CD14-positive monocyte (primary cell): Measurements from ENCODE around the gene SPECC1L. TPM values are rescaled to one million over a fixed set of nuclear protein-coding genes. Genes with fewer than 3 reads are reported as not detected.

Source experiments
- DNase-seq, 3 donors: peaks; one replicate each; pipeline ENCODE4 v3.0.0-alpha.2; 2011 to 2022
- H2AFZ ChIP-seq: 2 replicates; pipeline ENCODE4 v1.6.0; 2012; ENCODE audit warnings: mild to moderate bottlenecking, low read depth, low read length, inconsistent platforms; ENCODE audit not compliant: insufficient read depth, poor library complexity, severe bottlenecking
- H3K27ac ChIP-seq, 2 donors: 1 replicate in 1 of 2; 2 replicates in 1 of 2; pipeline ENCODE4 v1.5.1; 2012 to 2013; ENCODE audit warnings: low read length in 2 of 2, control low read depth in 1 of 2, inconsistent platforms in 1 of 2, low read depth in 1 of 2, mild to moderate bottlenecking in 1 of 2
- H3K27me3 ChIP-seq, 2 donors: one replicate each; pipeline versions ENCODE4 v1.6.0 to v1.6.1; 2011 to 2013; ENCODE audit warnings: low read length in 2 of 2; ENCODE audit not compliant: control insufficient read depth in 2 of 2, insufficient read depth in 2 of 2
- H3K36me3 ChIP-seq, 2 donors: replicated peaks in 1 of 2; 1 replicate in 1 of 2; 2 replicates in 1 of 2; pipeline versions ENCODE4 v1.5.1 to v1.6.1; 2012 to 2013; ENCODE audit warnings: low read length in 2 of 2, control low read depth in 1 of 2, inconsistent platforms in 1 of 2, mild to moderate bottlenecking in 1 of 2; ENCODE audit not compliant: insufficient read depth in 2 of 2, control insufficient read depth in 1 of 2
- H3K4me1 ChIP-seq, 2 donors: 1 replicate in 1 of 2; 2 replicates in 1 of 2; pipeline versions ENCODE4 v1.5.1 to v1.6.1; 2012 to 2013; ENCODE audit warnings: low read length in 2 of 2, control low read depth in 1 of 2, inconsistent platforms in 1 of 2, mild to moderate bottlenecking in 1 of 2, moderate library complexity in 1 of 2; ENCODE audit not compliant: insufficient read depth in 2 of 2, control insufficient read depth in 1 of 2
- H3K4me2 ChIP-seq: replicated peaks from 2 replicates; pipeline ENCODE3; 2012; ENCODE audit warnings: low read length, moderate library complexity, mild to moderate bottlenecking; ENCODE audit not compliant: poor library complexity, severe bottlenecking; ENCODE audit errors: extremely low read depth
- H3K4me3 ChIP-seq, 3 experiments: fragments of 200-600 bp in 1 of 3; sonication (generic) in 1 of 3; replicated peaks in 1 of 3; 1 replicate in 2 of 3; 2 replicates in 1 of 3; pipeline ENCODE4 v1.5.1; 2011 to 2013; ENCODE audit warnings: low read length in 3 of 3, mild to moderate bottlenecking in 3 of 3, control low read depth in 2 of 3, low read depth in 2 of 3, inconsistent platforms in 1 of 3, moderate library complexity in 1 of 3
- H3K79me2 ChIP-seq: 2 replicates; pipeline ENCODE4 v1.6.0; 2012; ENCODE audit warnings: mild to moderate bottlenecking, control low read depth, inconsistent platforms, low read length, moderate library complexity; ENCODE audit not compliant: insufficient read depth
- H3K9ac ChIP-seq: 2 replicates; pipeline ENCODE4 v1.6.0; 2017; ENCODE audit warnings: low read length, mild to moderate bottlenecking; ENCODE audit not compliant: insufficient read depth, poor library complexity, severe bottlenecking
- H3K9me3 ChIP-seq, 2 donors: replicated peaks in 1 of 2; 1 replicate in 1 of 2; 2 replicates in 1 of 2; pipeline versions ENCODE4 v1.5.1 to v1.6.1; 2012 to 2013; ENCODE audit warnings: low read length in 2 of 2, control low read depth in 1 of 2; ENCODE audit not compliant: control insufficient read depth in 1 of 2, insufficient read depth in 1 of 2
- H4K20me1 ChIP-seq: 2 replicates; pipeline ENCODE4 v1.6.0; 2012; ENCODE audit warnings: mild to moderate bottlenecking, low read length, control low read depth, moderate library complexity; ENCODE audit not compliant: insufficient read depth
- H3K27ac Mint-ChIP-seq, 7 donors: one replicate each; pipeline ENCODE4 v1.8.0; 2020; ENCODE audit warnings: mild to moderate bottlenecking in 7 of 7, mixed read lengths in 7 of 7, moderate library complexity in 6 of 7, inconsistent platforms in 2 of 7
- H3K27me3 Mint-ChIP-seq, 3 donors: one replicate each; pipeline ENCODE4 v1.8.0; 2021 to 2022; ENCODE audit warnings: low read depth in 3 of 3, mild to moderate bottlenecking in 3 of 3, mixed read lengths in 3 of 3, moderate library complexity in 3 of 3, inconsistent platforms in 1 of 3
- H3K36me3 Mint-ChIP-seq, 2 donors: one replicate each; pipeline ENCODE4 v1.8.0; 2020; ENCODE audit warnings: mixed read lengths in 2 of 2, inconsistent platforms in 1 of 2, mild to moderate bottlenecking in 1 of 2
- H3K4me1 Mint-ChIP-seq: one replicate; pipeline ENCODE4 v1.8.0; 2020; ENCODE audit warnings: mild to moderate bottlenecking, mixed read lengths
- H3K4me3 Mint-ChIP-seq, 2 donors: one replicate each; pipeline ENCODE4 v1.8.0; 2020; ENCODE audit warnings: mild to moderate bottlenecking in 2 of 2, mixed read lengths in 2 of 2, moderate library complexity in 1 of 2
- H3K9me3 Mint-ChIP-seq, 7 donors: one replicate each; pipeline ENCODE4 v1.8.0; 2020 to 2022; ENCODE audit warnings: mixed read lengths in 7 of 7, mild to moderate bottlenecking in 6 of 7, moderate library complexity in 6 of 7, inconsistent platforms in 2 of 7
- WGBS: methylation state at CpG from one replicate; pipeline ENCODE4 v1.1.5; 2013; ENCODE audit warnings: missing lambda C conversion rate; ENCODE audit not compliant: insufficient coverage; 5-methylcytosine and 5-hydroxymethylcytosine counted together
- intact Hi-C, 2 donors: fragments of 100-400 bp; cut with micrococcal nuclease; formaldehyde crosslinking; loops; one replicate each; pipeline versions ENCODE4 v1.15.0 to v1.15.1; 2023
- polyA plus RNA-seq, 3 donors: library from polyadenylated mRNA; depleted of rRNA in 1 of 3; unstranded in 2 of 3; stranded (reverse) in 1 of 3; fragments of 300-500 nt in 2 of 3; fragments of >200 nt in 1 of 3; fragmentation: Illumina TruSeq in 2 of 3; gene quantifications; 1 replicate in 2 of 3; 2 replicates in 1 of 3; pipeline ENCODE4 v1.2.3, GENCODE V29; 2012 to 2021
- TF ChIP-seq, protein P1 (sequence below): fragments of 200-600 bp; IDR thresholded peaks from one replicate; pipeline ENCODE4 v1.8.0; 2022; ENCODE audit warnings: antibody characterized with exemption, mild to moderate bottlenecking

The SPECC1L gene
- polyA plus RNA-seq, 3 donors: 2.5 to 7.2 (median 4.9) TPM

GRCh38 chr22:24383061-24383460 is 112.4 kb downstream of the SPECC1L start:
- H3K36me3 ChIP-seq: peaks cover 3 to 26% of the 10 kb centered on the region in 2 donors
- no peak overlapping the region for H3K4me3 ChIP-seq
- Mint-ChIP-seq H3K4me1 (peaks cover 21% of the 10 kb centered on the region), H3K27me3 (no peaks in the 10 kb centered on the region), H3K36me3 (peaks cover 16 to 25% of the 10 kb centered on the region in 2 donors), H3K4me3 (no peak overlapping the region), H3K9me3 (peaks cover 0 to 3% (median 0%) of the 10 kb centered on the region in 7 donors), H3K27ac (peak overlapping the region in 1 of 7 donors; percentile 26)
- no peak overlapping the region for H2AFZ ChIP-seq
- no peaks in the 10 kb centered on the region for H3K9me3 ChIP-seq
- DNase-seq: no peak
- no peak overlapping the region for H3K27ac ChIP-seq
- H3K9ac ChIP-seq: no peak overlapping the region
- intact Hi-C loops: loop anchor here in 1 of 2 donors (10.0 kb wide), 1 partner anchor 58 kb away; no protein-coding TSS in a partner anchor
- H3K4me2 ChIP-seq: no peak overlapping the region
- H4K20me1 ChIP-seq: no peaks in the 10 kb centered on the region
- TF ChIP-seq, protein P1, sequence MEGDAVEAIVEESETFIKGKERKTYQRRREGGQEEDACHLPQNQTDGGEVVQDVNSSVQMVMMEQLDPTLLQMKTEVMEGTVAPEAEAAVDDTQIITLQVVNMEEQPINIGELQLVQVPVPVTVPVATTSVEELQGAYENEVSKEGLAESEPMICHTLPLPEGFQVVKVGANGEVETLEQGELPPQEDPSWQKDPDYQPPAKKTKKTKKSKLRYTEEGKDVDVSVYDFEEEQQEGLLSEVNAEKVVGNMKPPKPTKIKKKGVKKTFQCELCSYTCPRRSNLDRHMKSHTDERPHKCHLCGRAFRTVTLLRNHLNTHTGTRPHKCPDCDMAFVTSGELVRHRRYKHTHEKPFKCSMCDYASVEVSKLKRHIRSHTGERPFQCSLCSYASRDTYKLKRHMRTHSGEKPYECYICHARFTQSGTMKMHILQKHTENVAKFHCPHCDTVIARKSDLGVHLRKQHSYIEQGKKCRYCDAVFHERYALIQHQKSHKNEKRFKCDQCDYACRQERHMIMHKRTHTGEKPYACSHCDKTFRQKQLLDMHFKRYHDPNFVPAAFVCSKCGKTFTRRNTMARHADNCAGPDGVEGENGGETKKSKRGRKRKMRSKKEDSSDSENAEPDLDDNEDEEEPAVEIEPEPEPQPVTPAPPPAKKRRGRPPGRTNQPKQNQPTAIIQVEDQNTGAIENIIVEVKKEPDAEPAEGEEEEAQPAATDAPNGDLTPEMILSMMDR: no peak
- H3K79me2 ChIP-seq: no peaks in the 10 kb centered on the region
- no peaks in the 10 kb centered on the region for H3K27me3 ChIP-seq
- no CpG with 5 or more reads among the region's 2 CpGs for WGBS
- H3K4me1 ChIP-seq: peaks cover 4 to 12% of the 10 kb centered on the region in 2 donors

DNA sequence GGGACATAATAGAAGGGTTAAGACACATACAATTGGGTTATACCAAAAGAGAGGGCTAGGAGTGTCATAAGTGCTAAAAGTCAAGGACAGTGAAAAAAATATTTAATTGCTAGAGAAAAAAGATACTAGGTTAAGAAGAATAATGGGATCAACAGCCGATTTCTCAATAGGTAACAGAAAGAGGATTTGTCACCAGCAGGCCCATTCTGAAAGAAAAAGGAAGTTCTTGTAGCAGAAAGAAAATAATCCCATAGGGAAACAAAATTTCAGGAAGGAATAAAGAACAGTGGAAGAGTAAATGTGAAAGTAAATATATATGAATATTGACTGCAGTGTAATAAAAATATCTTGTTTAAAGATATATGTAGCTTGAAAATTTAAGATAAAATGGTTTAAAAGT is 113.5 kb downstream of the SPECC1L start:
- Histone ChIP-seq H2AFZ (no peak overlapping the region), H3K4me3 (no peak overlapping the region), H4K20me1 (no peaks in the 10 kb centered on the region), H3K79me2 (no peaks in the 10 kb centered on the region), H3K36me3 (peaks cover 3 to 20% of the 10 kb centered on the region in 2 donors), H3K27me3 (no peaks in the 10 kb centered on the region), H3K4me1 (peaks cover 4 to 12% of the 10 kb centered on the region in 2 donors), H3K4me2 (no peak overlapping the region), H3K9me3 (no peaks in the 10 kb centered on the region), H3K27ac (no peak overlapping the region), H3K9ac (no peak overlapping the region)
- intact Hi-C loops: loop anchor here in 1 of 2 donors (10.0 kb wide), 1 partner anchor 59 kb away; no protein-coding TSS in a partner anchor
- Mint-ChIP-seq H3K4me1 (peaks cover 21% of the 10 kb centered on the region), H3K4me3 (no peak overlapping the region), H3K36me3 (peaks cover 13 to 20% of the 10 kb centered on the region in 2 donors), H3K27me3 (no peaks in the 10 kb centered on the region), H3K27ac (peak overlapping the region in 6 of 7 donors; percentile 54 to 86 (median 62)), H3K9me3 (peaks cover 0 to 3% (median 0%) of the 10 kb centered on the region in 7 donors)
- TF ChIP-seq, protein P1: no peak
- DNase-seq: peak in 2 of 3 donors; percentile 35 to 60
- WGBS: no CpG with 5 or more reads among the region's 1 CpG
